Neural cell (in vitro differentiated cells): ENCODE measurements around the gene NT5DC4. TPM values are rescaled to one million over a fixed set of nuclear protein-coding genes. Genes with fewer than 3 reads are reported as not detected.

Source experiments
- H2AFZ ChIP-seq: fragments of 200-600, 300-800 bp; sonication (generic), shearing (Covaris generic); 2 replicates; pipeline ENCODE4 v1.6.0; 2014; ENCODE audit warnings: low read depth, mild to moderate bottlenecking, antibody characterized with exemption, low read length, moderate library complexity
- H3F3A ChIP-seq: fragments of 200-600 bp; shearing (Covaris generic); 2 replicates; pipeline ENCODE4 v1.6.1; 2016; ENCODE audit warnings: mild to moderate bottlenecking, moderate library complexity, mixed read lengths, antibody characterized with exemption, low read length; ENCODE audit not compliant: insufficient read depth, poor library complexity, severe bottlenecking
- H3K27ac ChIP-seq: fragments of 200-600, 300-800 bp; sonication (generic), shearing (Covaris generic); 2 replicates; pipeline ENCODE4 v1.5.1; 2014; ENCODE audit warnings: mild to moderate bottlenecking, low read length, moderate library complexity
- H3K27me3 ChIP-seq: fragments of 300-800, 200-600 bp; sonication (generic), shearing (Covaris generic); 2 replicates; pipeline ENCODE4 v1.6.0; 2014; ENCODE audit warnings: mild to moderate bottlenecking, low read depth, low read length, moderate library complexity; ENCODE audit not compliant: insufficient read depth
- H3K36me3 ChIP-seq: fragments of 300-800, 200-600 bp; sonication (generic), shearing (Covaris generic); 2 replicates; pipeline ENCODE4 v1.5.1; 2014; ENCODE audit warnings: mild to moderate bottlenecking, antibody characterized with exemption, low read length, moderate library complexity; ENCODE audit not compliant: insufficient read depth
- H3K4me2 ChIP-seq: fragments of 300-800, 200-600 bp; sonication (generic), shearing (Covaris generic); 2 replicates; pipeline ENCODE4 v1.6.0; 2014; ENCODE audit warnings: mild to moderate bottlenecking, low read length
- H3K4me3 ChIP-seq: fragments of 300-800, 200-600 bp; sonication (generic), shearing (Covaris generic); 2 replicates; pipeline ENCODE4 v1.5.1; 2014; ENCODE audit warnings: mild to moderate bottlenecking, low read length, moderate library complexity
- H3K79me2 ChIP-seq: fragments of 200-600 bp; shearing (Covaris generic); replicated peaks from 2 replicates; pipeline ENCODE4 v1.6.0; 2014; ENCODE audit warnings: mild to moderate bottlenecking, low read length, moderate library complexity; ENCODE audit not compliant: insufficient read depth
- H3K9ac ChIP-seq: fragments of 300-800, 200-600 bp; sonication (generic), shearing (Covaris generic); 2 replicates; pipeline ENCODE4 v1.6.1; 2016; ENCODE audit warnings: mild to moderate bottlenecking, low read length, mixed read lengths
- H3K9me2 ChIP-seq: fragments of 200-600 bp; shearing (Covaris generic); 2 replicates; pipeline ENCODE4 v1.6.1; 2016; ENCODE audit warnings: mild to moderate bottlenecking, low read length, mixed read lengths; ENCODE audit not compliant: insufficient read depth
- H3K9me3 ChIP-seq: fragments of 200-600, 300-800 bp; sonication (generic), shearing (Covaris generic); 2 replicates; pipeline ENCODE4 v1.6.1; 2016; ENCODE audit warnings: mild to moderate bottlenecking, mixed run types, low read length, moderate library complexity, mixed read lengths
- H4K20me1 ChIP-seq: fragments of 200-600 bp; shearing (Covaris generic); 2 replicates; pipeline ENCODE4 v1.6.1; 2016; ENCODE audit warnings: mild to moderate bottlenecking, mixed run types; ENCODE audit not compliant: insufficient read depth
- MXI1 ChIP-seq: fragments of 450-650 bp; conservative IDR thresholded peaks from 2 replicates; pipeline ENCODE4 v1.6.1; 2014; ENCODE audit warnings: antibody characterized with exemption, mild to moderate bottlenecking; ENCODE audit not compliant: poor library complexity, severe bottlenecking
- polyA plus RNA-seq: library from polyadenylated mRNA; depleted of rRNA; stranded (reverse); fragments of >200 nt; gene quantifications from 2 replicates; pipeline ENCODE4 v1.2.3, GENCODE V29; 2014

Gene NT5DC4
- polyA plus RNA-seq, 1 donor from 2014 or later: not detected

- TF ChIP-seq MXI1: no peak
- no peaks in the 10 kb centered on the region for H3K9me2 ChIP-seq
- no peaks in the 10 kb centered on the region for H3F3A ChIP-seq
- no peak overlapping the region for H2AFZ ChIP-seq
- no peaks in the 10 kb centered on the region for H3K79me2 ChIP-seq
- no peak overlapping the region for H3K27ac ChIP-seq
- no peaks in the 10 kb centered on the region for H4K20me1 ChIP-seq
- H3K9me3 ChIP-seq: no peaks in the 10 kb centered on the region
- no peaks in the 10 kb centered on the region for H3K27me3 ChIP-seq
- no peak overlapping the region for H3K4me2 ChIP-seq
- no peak overlapping the region for H3K9ac ChIP-seq
- H3K36me3 ChIP-seq: no peaks in the 10 kb centered on the region
- no peak overlapping the region for H3K4me3 ChIP-seq
These were observed 67.8 kb downstream of the NT5DC4 start for GRCh38 chr2:112788653-112789052.

Other genes with a start within 250 kb of the NT5DC4 start
- 48.2 and 53.8 TPM in 2 replicates for gene TTL, start 238.9 kb upstream of the NT5DC4 start, polyA plus RNA-seq
- 7.1 and 9.8 TPM in 2 replicates for gene POLR1B, start 178.6 kb upstream of the NT5DC4 start, polyA plus RNA-seq
- 34.9 and 41.1 TPM in 2 replicates for gene CHCHD5, start 136.4 kb upstream of the NT5DC4 start, polyA plus RNA-seq
- gene SLC20A1, start 75.1 kb upstream of the NT5DC4 start, polyA plus RNA-seq: 61.4 and 66.3 TPM in 2 replicates
- gene CKAP2L, start 43.6 kb downstream of the NT5DC4 start, polyA plus RNA-seq: 0.78 and 1.5 TPM in 2 replicates
- 0.14 TPM in 1 of 2 replicates, not detected in the other for gene IL1A, start 63.5 kb downstream of the NT5DC4 start, polyA plus RNA-seq
- gene IL1B, start 115.8 kb downstream of the NT5DC4 start, polyA plus RNA-seq: not detected in 2 replicates
- gene IL37, start 190.1 kb downstream of the NT5DC4 start, polyA plus RNA-seq: not detected in 2 replicates